Islet of Langerhans (tissue), 1 donor: ENCODE measurements around the gene SCRG1.

Source experiments
- FAIRE-seq: peaks from one replicate; lab custom pipeline; 2011; peaks lifted over from hg19 to GRCh38; lab: Jason Lieb, UNC

The SCRG1 gene

GRCh38 chr4:173398779-173399415 is at the start of gene SCRG1:
TSS of gene SCRG1 (minus strand) at chr4:173399116. CDS start at chr4:173391414, 7,702 bp downstream.
- FAIRE-seq = no peak

DNA sequence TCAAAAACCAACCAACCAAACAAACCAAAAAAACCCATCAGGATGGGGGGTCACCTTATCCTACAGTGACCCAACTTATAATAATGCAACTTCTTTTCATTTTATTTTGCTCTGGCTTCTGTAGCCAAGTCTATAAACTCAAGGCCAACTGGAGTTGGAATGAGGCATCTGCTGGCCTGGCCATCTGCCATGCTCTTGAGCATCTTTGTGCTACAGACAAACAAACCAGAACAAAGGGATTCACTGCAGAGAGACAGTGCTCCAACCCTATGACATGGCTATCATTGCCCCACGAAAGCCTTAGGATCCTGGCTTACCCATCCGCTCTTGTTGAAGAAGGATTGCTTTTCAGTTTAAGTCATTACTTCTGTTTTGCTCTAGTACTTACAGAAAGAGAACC is 49.2 kb upstream of the SCRG1 start:
- no peak for FAIRE-seq

- FAIRE-seq = no peak
These were observed 47.5 kb upstream of the SCRG1 start for GRCh38 chr4:173446416-173446815.

DNA sequence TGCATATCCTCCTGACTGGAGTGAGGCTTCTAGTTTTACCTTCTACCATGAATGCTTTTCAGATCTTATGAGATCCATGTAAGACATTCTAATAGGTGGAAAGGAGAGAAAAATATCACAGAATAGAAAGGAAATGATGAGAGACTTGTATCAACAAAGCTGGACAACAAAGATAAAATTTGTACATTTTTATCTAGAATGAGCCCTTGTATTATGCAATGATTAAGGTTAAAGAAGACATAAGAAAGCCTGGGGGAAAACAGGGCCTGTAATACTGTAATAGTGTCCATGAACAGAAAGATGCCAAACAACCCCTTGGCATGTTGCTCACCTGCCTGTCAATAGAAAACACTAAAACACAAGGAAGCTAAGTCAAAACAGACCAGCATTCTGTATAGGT is 44.2 kb upstream of the SCRG1 start:
- FAIRE-seq = no peak

- FAIRE-seq = no peak
These were observed 43.5 kb upstream of the SCRG1 start for GRCh38 chr4:173442223-173442932.

DNA sequence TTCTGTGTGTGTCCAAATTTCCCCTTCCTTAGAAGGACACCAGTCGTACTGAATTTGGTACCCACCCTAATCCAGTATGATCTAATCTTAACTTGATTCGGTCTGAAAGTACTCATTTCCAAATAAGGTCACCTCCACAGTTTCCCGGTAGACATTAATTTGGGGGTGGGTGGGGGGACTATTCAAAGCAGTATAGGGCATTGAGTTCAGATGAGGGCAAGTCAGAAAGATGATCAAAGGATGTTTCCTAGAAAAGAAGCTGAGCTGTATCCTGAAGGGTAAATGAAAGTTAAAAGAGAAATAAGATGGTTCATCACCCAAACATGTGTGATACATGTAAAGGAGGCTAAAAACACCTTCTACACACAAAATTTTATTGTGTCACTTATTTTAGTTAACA is 42.0 kb upstream of the SCRG1 start:
- no peak for FAIRE-seq

DNA sequence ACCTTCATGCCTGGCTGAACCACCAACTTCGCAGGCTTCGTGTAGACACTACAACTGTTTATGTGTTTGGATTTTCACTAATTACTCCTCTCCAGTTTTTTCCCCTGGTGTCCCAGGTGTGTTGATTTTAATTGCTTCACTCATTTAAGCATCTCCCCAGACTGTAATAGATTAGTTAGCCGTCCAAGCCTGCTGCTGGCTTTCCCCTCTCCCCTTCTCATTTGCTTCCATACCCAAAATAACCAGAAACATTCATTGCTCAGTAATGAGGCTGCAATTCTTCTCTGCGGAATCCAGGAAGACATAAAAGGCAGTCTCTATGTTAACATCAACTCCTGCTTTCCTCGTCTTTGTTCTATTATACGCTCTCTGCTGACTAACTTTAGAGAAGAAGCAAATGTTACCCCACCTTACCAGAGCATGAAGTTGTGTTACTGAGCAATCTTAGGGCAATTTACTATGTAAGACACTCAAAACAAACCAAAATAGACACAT is 37.9 kb upstream of the SCRG1 start:
- no peak for FAIRE-seq

GRCh38 chr4:173436149-173436579 is 37.2 kb upstream of the SCRG1 start:
- FAIRE-seq = no peak

DNA sequence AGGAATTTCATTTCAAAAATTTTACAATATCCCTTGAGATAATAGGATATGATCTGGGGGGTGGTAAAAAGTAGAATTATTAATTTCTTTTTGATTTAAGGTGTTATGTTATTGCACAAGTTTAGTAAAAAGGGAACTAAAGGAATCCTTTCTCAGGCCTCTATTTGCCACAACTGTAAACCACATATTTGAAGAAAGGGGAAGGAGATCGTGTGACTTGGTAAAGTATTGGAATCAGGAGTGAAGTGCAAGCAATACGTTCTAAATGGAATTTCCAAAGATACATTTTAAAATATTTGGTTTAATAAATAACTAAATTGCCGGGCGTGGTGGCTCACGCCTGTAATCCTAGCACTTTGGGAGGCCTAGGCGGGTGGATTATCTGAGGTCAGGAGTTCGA is 35.3 kb upstream of the SCRG1 start:
- no peak for FAIRE-seq

- FAIRE-seq = no peak
These were observed 34.5 kb upstream of the SCRG1 start for GRCh38 chr4:173433447-173433846.

DNA sequence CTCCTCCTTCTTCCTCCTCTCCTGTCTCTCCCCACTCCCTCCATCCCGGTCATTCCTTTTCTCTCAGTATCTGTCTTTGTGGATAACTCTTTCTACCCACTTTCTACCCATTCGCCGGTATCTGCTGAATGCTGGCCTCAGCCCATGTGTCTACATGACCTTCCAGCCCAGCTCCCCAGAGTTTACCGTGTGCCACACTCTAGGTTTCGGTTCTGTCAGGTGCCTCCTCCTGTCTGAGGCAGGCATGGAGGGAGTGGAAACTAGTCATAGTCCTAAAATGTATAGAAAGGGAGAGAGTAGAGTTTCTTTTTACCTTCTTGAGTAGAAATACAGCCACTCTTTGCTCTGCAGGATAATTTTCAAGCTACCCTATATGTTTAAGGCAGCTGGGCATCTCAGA is 33.5 kb upstream of the SCRG1 start:
- no peak for FAIRE-seq

- FAIRE-seq = no peak
These were observed 27.1 kb upstream of the SCRG1 start for GRCh38 chr4:173426064-173426463.

DNA sequence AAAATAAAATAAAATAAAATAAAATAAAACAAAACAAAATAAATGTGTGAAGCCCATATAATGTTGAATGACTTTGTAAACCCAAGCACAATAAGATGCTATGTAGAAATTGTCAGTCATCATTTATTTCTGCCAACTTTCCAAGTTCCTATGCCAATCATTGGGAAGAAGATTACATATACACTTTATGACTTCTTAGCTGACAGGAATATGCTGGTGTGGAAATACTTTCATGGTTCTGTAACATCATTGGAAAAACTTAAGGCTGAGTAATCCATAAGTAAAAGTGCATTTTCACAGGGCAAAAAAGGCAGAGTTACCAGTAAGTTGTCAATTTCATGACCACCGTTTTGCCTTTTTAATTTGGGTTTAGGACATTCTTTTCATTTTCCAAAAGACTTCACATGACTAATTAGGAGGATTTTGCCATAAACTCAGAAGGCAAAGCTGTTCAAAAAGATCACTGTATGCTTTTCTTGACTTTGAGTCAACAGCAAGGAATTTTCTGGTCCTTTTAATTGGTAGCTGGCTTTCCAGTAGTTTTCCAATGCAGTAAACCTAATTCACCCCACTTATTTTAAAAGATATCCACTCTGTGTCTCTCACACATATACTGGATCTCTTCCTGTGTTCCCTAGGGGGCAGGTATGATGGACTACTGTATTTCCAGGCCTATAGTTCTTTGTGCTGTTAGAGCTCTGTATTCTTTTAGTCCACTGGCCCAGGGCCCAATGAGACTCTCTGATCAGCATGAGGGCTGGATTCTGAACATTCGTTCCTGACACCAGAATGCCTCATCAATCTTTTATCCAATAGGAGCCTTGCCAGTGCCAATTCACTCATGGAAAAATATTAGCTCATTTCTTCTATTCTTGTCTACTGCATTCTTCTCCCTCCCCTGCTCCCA is 26.2 kb upstream of the SCRG1 start:
- FAIRE-seq = peak; percentile 75

DNA sequence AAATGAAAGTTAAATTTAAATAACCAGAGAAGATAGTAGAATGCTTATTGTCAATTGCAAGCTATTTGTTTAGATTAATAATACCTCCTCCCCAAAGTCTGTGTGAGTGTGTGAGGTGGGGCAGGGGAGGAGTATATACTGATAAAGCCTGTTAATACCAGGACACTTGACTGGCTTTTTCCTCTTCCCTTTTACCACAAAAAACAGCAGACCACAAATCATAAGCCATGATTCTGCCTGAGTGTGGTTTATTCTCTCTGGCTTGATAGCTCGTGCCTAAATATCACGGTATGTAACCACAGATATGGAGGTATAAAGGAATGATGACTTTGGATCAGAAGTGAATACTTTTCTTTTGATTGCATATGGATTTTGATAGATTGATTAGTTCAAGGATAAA is 21.9 kb upstream of the SCRG1 start:
- FAIRE-seq = no peak

DNA sequence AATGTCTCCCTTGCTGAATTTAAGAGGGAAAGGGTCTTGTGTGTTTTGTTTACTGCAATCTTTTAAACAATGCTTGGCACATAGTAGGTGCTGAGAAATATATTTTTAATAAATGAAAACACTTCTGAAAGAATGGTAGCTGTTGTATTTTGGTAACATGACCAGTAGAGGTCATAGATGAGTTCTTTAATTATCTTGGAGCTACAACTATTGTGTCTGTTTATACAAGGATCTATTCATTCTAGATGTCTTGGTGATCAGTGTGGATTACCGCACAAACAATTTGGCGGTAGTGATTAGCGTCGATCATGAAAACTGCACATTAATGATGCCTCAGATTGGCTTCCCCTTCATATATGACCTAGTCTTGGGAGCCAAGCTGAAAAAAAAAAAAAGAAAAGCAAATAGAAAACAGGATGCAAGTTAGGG is 21.4 kb upstream of the SCRG1 start:
- peak; percentile 92 for FAIRE-seq

GRCh38 chr4:173418639-173419038 is 19.7 kb upstream of the SCRG1 start:
- no peak for FAIRE-seq

DNA sequence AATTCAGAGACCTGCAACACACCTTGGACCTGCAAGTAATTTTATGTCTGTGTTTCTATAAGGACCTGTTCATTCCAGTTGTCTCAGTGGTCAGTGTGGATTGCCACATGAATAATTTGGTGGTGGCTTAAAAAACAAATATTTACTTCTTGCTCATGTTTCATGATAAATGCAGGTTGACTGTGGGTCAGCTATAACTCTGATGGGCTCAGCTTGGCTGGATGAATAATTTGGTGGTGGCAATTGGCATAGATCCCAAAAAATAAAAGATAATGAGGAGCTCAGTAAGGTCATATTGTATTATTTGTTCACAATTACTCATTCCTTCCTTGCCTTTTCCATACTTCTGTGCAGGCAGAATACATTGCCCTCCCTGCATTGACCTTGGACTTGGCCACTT is 18.9 kb upstream of the SCRG1 start:
- no peak for FAIRE-seq

DNA sequence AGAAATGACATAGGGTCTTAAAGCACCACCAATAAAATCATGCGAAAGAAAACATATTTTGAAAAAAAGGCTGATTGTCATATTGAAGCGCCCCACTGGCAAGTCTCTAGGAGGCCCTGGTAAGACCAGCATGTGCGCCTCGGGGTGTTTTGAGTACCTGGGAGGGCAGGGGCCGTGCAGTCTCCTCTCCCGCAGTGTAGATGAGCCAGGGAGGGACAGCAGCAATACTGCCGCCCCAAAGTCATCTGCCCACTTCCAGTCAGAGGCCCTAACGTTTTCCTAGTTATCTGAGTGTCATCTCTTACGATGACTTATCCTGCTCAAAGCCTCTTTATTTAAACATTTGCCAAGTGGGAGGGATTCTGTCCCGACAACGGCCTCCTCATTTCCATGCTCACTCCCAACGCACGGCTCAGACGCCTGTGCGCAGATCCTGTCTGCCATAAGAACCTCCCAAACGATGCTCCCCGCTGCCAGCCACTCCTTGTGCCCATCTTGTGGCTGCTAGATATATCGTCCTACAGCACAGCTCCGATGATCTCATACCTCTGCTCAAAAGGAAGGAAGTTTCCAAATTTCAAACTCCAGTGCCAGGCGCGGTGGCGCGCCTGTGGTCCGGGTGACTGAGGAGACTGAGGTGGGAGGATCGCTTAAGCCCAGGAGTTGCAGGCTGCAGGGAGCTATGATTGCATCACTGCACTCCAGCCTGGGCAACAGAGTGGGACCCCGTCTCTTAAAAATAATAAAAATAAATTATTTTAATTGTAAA is 17.2 kb upstream of the SCRG1 start:
- FAIRE-seq = no peak

DNA sequence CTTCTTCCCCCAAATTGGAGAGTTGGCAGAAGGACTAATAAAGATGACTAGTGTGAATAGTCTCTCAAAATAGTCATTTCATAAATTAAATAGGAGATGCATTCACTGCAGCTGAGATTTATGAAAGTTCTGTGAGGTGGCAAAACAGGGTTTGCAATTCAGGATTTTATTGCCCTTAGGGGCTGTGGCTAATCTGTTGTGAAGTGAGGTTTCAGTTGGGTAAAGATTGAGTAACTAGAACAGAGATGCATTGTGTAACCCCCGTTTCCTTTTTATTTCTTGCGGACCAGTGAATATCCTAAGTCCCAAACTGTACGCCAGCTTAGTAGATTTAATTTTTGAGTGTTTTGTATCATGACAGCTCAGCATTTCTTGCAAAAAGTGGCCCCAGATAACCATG is 16.2 kb upstream of the SCRG1 start:
- FAIRE-seq = no peak

GRCh38 chr4:173414456-173414855 is 15.5 kb upstream of the SCRG1 start:
- FAIRE-seq = no peak

DNA sequence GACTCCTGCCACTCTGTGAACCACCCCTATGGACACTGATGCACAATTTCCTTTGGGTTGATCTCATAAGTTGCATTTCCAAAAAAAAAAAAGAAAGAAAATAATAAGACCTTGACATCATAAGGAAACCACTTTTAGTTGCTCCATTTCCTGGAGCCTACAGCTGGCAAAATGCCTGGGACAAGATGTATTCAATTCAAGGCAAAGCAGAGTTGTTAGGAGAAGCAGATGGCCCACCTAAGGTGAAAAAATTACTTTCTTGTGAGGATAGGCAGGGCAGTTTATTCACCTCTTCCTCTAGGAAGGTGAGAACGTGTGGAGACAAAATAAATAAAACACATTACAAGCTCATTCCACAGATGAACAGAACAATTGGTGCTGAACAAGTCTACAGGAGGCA is 14.1 kb upstream of the SCRG1 start:
- FAIRE-seq = no peak

- FAIRE-seq = no peak
These were observed 12.3 kb upstream of the SCRG1 start for GRCh38 chr4:173411106-173411693.
